PC-9 (cell line): ENCODE data around the gene UBE2S.

ENCODE experiments used
- CTCF ChIP-seq: fragments of 200-600 bp; sonication (generic); conservative IDR thresholded peaks from 2 replicates; pipeline ENCODE4 v1.6.1; 2017; ENCODE audit warnings: mixed run types, antibody characterized with exemption, mild to moderate bottlenecking, moderate library complexity
- EZH2 ChIP-seq: fragments of 200-600 bp; sonication (generic); IDR thresholded peaks from 2 replicates; pipeline ENCODE4 v1.8.0; 2017; ENCODE audit warnings: antibody characterized with exemption, low read depth

- TF ChIP-seq CTCF (no peak), EZH2 (no peak)
Observed at GRCh38 chr19:55407800-55408532, 378 bp upstream of the UBE2S start.
